Activated CD4-positive, alpha-beta T cell treated with anti-CD3 and anti-CD28 coated beads, Interleukin-2, amount 10 ng/mL, durations not matched to agents 7 days and 5 days (primary cell): ENCODE results near the gene CNN1. TPM values are rescaled to one million over a fixed set of nuclear protein-coding genes. Genes with fewer than 3 reads are reported as not detected.
"Not testable (repeated sequence)": the region's sequence is repeated elsewhere in the genome, so short reads cannot be mapped to it uniquely, and the experiment has no call there.

Experiments
- CTCF ChIA-PET: fragments of 350-600 bp; sonication (Branson Sonifier 250); formaldehyde crosslinking; loops from one replicate; lab custom pipeline; 2021; ENCODE audit warnings: antibody characterized with exemption; lab: Charles Lee
- POLR2A ChIA-PET: fragments of 350-600 bp; sonication (Branson Sonifier 250); formaldehyde crosslinking; loops from one replicate; lab custom pipeline; 2021; ENCODE audit warnings: antibody characterized with exemption; lab: Charles Lee
- DNase-seq: peaks from one replicate; pipeline ENCODE4 v3.0.0-alpha.2; 2020
- H3K27ac Mint-ChIP-seq: one replicate; pipeline ENCODE4 v1.8.0; 2021; ENCODE audit warnings: mild to moderate bottlenecking, moderate library complexity, mixed read lengths
- H3K27me3 Mint-ChIP-seq: one replicate; pipeline ENCODE4 v1.8.0; 2021; ENCODE audit warnings: mixed read lengths
- H3K36me3 Mint-ChIP-seq: one replicate; pipeline ENCODE4 v1.8.0; 2021; ENCODE audit warnings: low read depth, mixed read lengths
- H3K4me1 Mint-ChIP-seq: one replicate; pipeline ENCODE4 v1.8.0; 2021; ENCODE audit warnings: mixed read lengths
- H3K4me3 Mint-ChIP-seq: one replicate; pipeline ENCODE4 v1.8.0; 2021; ENCODE audit warnings: mild to moderate bottlenecking, moderate library complexity, mixed read lengths
- H3K9me3 Mint-ChIP-seq: one replicate; pipeline ENCODE4 v1.8.0; 2021; ENCODE audit warnings: mixed read lengths
- microRNA-seq: library from miRNA; unstranded; fragments of <30 nt; microRNA quantifications from one replicate; pipeline ENCODE4 v1.2.0, GENCODE V29; 2021; ENCODE audit warnings: borderline microRNAs expressed, borderline replicate concordance
- total RNA-seq, 2 experiments: library from RNA; stranded (reverse); gene quantifications; one replicate each; pipeline ENCODE4 v1.2.3, GENCODE V29; 2021

Gene CNN1
- total RNA-seq, 2 experiments from 2014 or later: not detected

DNA sequence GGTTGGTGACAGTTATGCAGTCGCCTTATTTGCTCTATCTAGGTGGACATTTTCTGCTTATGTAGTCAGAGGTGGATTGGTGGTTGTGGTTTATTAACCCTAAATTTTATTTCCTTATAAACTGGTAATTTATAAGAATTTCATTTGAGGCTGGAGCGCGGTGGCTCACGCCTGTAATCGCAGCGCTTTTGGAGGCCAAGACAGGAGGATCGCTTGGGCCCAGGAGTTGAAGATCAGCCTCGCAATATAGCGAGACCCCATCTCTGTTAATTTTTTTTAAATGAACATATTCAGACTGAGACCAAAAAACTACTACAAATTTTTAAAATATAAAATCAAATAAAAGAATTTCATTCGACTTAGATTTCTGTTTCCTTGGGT lies 59.4 kb downstream of the CNN1 start:
- H3K27ac Mint-ChIP-seq: peak overlapping the region; percentile 92
- ChIA-PET CTCF (interaction anchor here (2.2 kb wide), 1 partner anchor 15 kb away, joined by 7 read pairs; no protein-coding TSS in a partner anchor), POLR2A (no interaction called here)
- peaks cover 22% of the 10 kb centered on the region for H3K4me1 Mint-ChIP-seq
- peak overlapping the region; percentile 91 for H3K4me3 Mint-ChIP-seq
- peaks cover 10% of the 10 kb centered on the region for H3K9me3 Mint-ChIP-seq
- no peaks in the 10 kb centered on the region for H3K27me3 Mint-ChIP-seq
- no peak for DNase-seq
- H3K36me3 Mint-ChIP-seq: peaks cover 18% of the 10 kb centered on the region

DNA sequence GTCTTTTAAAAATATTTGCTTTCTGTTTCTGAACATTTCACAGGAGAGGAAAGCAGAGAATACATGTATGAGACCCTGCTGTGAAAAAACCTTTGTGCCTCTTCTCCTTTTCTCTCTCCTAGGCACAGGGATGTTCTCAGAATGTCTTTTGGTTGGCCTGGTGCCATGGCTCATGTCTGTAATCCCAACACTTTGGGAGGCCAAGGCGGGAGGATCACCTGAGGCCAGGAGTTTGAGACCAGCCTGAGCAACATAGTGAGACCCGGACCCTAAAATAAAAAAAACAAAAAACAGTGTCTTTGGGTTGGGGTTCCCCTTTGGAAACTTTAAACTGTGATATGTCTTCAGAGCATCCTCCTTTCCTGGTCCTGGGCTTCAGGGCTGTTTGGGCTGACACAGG lies 60.1 kb downstream of the CNN1 start:
- H3K4me3 Mint-ChIP-seq: peak overlapping the region; percentile 33
- CTCF ChIA-PET: interaction anchor here (0.6 kb wide), 1 partner anchor 18 kb away, joined by 3 read pairs; no protein-coding TSS in a partner anchor
- peaks cover 22% of the 10 kb centered on the region for H3K4me1 Mint-ChIP-seq
- H3K27me3 Mint-ChIP-seq: no peaks in the 10 kb centered on the region
- H3K36me3 Mint-ChIP-seq: peaks cover 18% of the 10 kb centered on the region
- H3K27ac Mint-ChIP-seq: no peak overlapping the region
- H3K9me3 Mint-ChIP-seq: peaks cover 10% of the 10 kb centered on the region
- DNase-seq: no peak
- POLR2A ChIA-PET: no interaction called here

DNA sequence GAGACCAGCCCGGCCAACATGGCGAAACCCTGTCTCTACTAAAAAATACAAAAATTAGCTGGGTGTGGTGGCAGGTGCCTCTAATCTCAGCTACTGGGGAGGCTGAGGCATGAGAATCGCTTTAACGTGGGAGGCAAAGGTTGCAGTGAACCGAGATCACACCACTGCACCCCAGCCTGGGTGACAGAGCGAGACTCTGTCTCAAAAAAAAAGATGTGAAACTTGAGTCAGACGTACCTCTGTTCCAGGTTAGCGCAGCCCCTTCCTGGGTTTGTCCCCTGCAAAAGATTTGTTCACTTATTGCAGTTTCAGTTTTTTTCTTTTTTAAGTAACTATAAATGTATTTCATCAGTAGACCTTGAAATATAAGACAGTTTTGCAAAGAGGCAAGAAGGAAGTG lies 61.1 kb downstream of the CNN1 start:
- not testable (repeated sequence) for H3K27me3 Mint-ChIP-seq, H3K27ac Mint-ChIP-seq, H3K4me3 Mint-ChIP-seq, DNase-seq
- CTCF ChIA-PET: interaction anchor here (0.6 kb wide), 1 partner anchor 19 kb away, joined by 3 read pairs; no protein-coding TSS in a partner anchor
- POLR2A ChIA-PET: interaction anchor here (0.6 kb wide), 1 partner anchor 40 kb away, joined by 3 read pairs; no protein-coding TSS in a partner anchor
- Mint-ChIP-seq H3K9me3 (peaks cover 13% of the 10 kb centered on the region), H3K4me1 (peaks cover 22% of the 10 kb centered on the region), H3K36me3 (peaks cover 26% of the 10 kb centered on the region)

Small RNA genes lying within 50 kb of the gene (microRNA-seq; reads per million reads assigned to microRNA genes)
- 1.5 reads per million for gene MIR7974

Other genes with a start within 250 kb of the CNN1 start
- not detected for gene TSPAN16, start 242.7 kb upstream of the CNN1 start, total RNA-seq
- 1 to 10 TPM; 3.2 to 3.6 TPM for gene RAB3D, start 199.2 kb upstream of the CNN1 start, total RNA-seq
- gene TMEM205, start 192.6 kb upstream of the CNN1 start, total RNA-seq: 10 to 100 TPM; 25.9 to 26.7 TPM
- 10 to 100 TPM; 18.0 to 20.5 TPM for gene CCDC159, start 192.3 kb upstream of the CNN1 start, total RNA-seq
- 1 to 10 TPM; 1.3 to 1.9 TPM for gene PLPPR2, start 183.4 kb upstream of the CNN1 start, total RNA-seq
- gene SWSAP1, start 164.2 kb upstream of the CNN1 start, total RNA-seq: 1 to 10 TPM; 2.9 to 3.5 TPM
- gene EPOR, start 154.5 kb upstream of the CNN1 start, total RNA-seq: 1 to 10 TPM; 5.4 to 5.8 TPM
- not detected for gene RGL3, start 119.5 kb upstream of the CNN1 start, total RNA-seq
- not detected for gene ODAD3, start 103.7 kb upstream of the CNN1 start, total RNA-seq
- 100 to 1,000 TPM; 321 to 338 TPM for gene PRKCSH, start 103.2 kb upstream of the CNN1 start, total RNA-seq
- under 1 TPM in 1 of 2 experiments, not detected in 1; 0.50 TPM for gene ELAVL3, start 57.8 kb upstream of the CNN1 start, total RNA-seq
- gene ZNF653, start 33.0 kb upstream of the CNN1 start, total RNA-seq: 10 to 100 TPM; 21.4 to 24.4 TPM
- gene ECSIT, start 9.7 kb upstream of the CNN1 start, total RNA-seq: 10 to 100 TPM; 21.6 to 28.8 TPM
- 10 to 100 TPM; 52.2 to 53.9 TPM for gene ELOF1, start 20.4 kb downstream of the CNN1 start, total RNA-seq
- 10 to 100 TPM; 27.5 to 33.9 TPM for gene ACP5, start 38.8 kb downstream of the CNN1 start, total RNA-seq
- gene ZNF627, start 58.6 kb downstream of the CNN1 start, total RNA-seq: 1 to 10 TPM; 4.6 to 4.7 TPM
- 1 to 10 TPM; 6.7 to 7.4 TPM for gene ZNF823, start 200.1 kb downstream of the CNN1 start, total RNA-seq
- 1 to 10 TPM; 7.3 to 8.2 TPM for gene ZNF441, start 228.1 kb downstream of the CNN1 start, total RNA-seq